GM23248 (cell line): ENCODE results near the gene ODAD4.

Experiments used
- EZH2 ChIP-seq: fragments of 200-600 bp; sonication (generic); IDR thresholded peaks from 2 replicates; pipeline ENCODE4 v1.6.1; 2018; ENCODE audit warnings: antibody characterized with exemption, mild to moderate bottlenecking; ENCODE audit not compliant: insufficient read depth, poor library complexity, severe bottlenecking
- EZH2phosphoT487 ChIP-seq: fragments of 200-600 bp; sonication (generic); IDR thresholded peaks from 2 replicates; pipeline ENCODE4 v1.6.1; 2018; ENCODE audit warnings: antibody characterized with exemption, moderate library complexity, mild to moderate bottlenecking, low read depth; ENCODE audit not compliant: insufficient read depth

GRCh38 chr17:41907185-41907556, 23.2 kb upstream of the ODAD4 start:
- no peak for TF ChIP-seq EZH2phosphoT487
- no peak for TF ChIP-seq EZH2
